Vagina (tissue), 2 donors: ENCODE results near the gene PCGF1.

ENCODE experiments used
- POLR2A ChIP-seq, 2 donors: fragments of 450-650 bp; IDR thresholded peaks; one replicate each; pipeline ENCODE4 v1.6.1; 2017; ENCODE audit warnings: antibody characterized with exemption in 2 of 2, mild to moderate bottlenecking in 2 of 2, moderate library complexity in 2 of 2
- TF ChIP-seq, protein P1 (sequence below), 3 experiments: fragments of 450-650 bp in 2 of 3; fragments of 200-600 bp in 1 of 3; sonication (generic) in 1 of 3; IDR thresholded peaks; one replicate each; pipeline ENCODE4 v1.5.1; 2017 to 2019; ENCODE audit warnings: antibody characterized with exemption in 3 of 3, mild to moderate bottlenecking in 2 of 3, moderate library complexity in 2 of 3

DNA sequence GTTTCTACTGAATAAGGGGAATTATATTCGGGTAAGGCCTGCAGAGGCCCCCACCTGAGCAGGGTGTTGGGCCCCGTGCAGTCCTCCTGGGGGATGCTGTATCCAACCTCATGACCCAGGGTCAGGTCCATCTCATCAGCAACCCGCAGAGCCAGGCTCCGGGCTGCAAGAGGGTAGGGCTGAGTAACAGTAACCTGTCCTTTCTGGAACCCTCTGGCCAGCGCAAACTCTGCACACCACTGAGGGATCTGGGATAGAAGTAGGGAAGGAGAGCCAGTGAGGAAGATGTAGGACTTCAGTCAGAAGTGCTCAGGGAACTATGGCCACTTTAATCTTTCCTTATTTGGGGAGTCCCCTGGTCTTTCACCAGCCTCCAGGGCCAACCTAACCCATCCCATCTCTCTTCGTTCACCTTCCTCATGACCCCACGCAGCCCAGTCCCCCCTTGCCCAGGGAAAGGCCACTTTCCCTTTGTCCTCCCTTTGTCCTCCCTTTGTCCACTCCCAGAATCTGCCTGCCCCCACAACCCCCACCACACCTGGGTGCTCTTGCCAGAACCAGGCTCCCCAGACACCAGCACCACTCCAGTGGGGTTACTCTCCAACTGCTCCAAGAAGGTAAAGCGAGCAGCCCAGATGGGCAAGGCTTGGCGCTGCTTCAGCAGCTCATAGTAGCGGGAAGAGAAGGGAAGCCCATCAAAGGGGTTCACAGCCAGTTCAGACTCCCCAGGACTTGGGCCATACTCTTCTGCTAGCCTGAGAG, 17.6 kb upstream of the PCGF1 start:
- TF ChIP-seq POLR2A (IDR thresholded peaks at IDR 0.05) = no peak
- TF ChIP-seq, protein P1, sequence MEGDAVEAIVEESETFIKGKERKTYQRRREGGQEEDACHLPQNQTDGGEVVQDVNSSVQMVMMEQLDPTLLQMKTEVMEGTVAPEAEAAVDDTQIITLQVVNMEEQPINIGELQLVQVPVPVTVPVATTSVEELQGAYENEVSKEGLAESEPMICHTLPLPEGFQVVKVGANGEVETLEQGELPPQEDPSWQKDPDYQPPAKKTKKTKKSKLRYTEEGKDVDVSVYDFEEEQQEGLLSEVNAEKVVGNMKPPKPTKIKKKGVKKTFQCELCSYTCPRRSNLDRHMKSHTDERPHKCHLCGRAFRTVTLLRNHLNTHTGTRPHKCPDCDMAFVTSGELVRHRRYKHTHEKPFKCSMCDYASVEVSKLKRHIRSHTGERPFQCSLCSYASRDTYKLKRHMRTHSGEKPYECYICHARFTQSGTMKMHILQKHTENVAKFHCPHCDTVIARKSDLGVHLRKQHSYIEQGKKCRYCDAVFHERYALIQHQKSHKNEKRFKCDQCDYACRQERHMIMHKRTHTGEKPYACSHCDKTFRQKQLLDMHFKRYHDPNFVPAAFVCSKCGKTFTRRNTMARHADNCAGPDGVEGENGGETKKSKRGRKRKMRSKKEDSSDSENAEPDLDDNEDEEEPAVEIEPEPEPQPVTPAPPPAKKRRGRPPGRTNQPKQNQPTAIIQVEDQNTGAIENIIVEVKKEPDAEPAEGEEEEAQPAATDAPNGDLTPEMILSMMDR (IDR thresholded peaks at IDR 0.05) = no peak
